HepG2 (cell line): ENCODE results near the gene DROSHA.

ENCODE experiments used
- POLR2A ChIP-seq, 2 experiments: IDR thresholded peaks; 2 replicates each; pipeline ENCODE4 v1.6.1; 2011; ENCODE audit warnings: low read depth in 2 of 2, low read length in 2 of 2, mild to moderate bottlenecking in 1 of 2, moderate library complexity in 1 of 2; ENCODE audit not compliant: insufficient read depth in 1 of 2
- RFX1 ChIP-seq: fragments of 450-650 bp; IDR thresholded peaks from 2 replicates; pipeline ENCODE4 v1.6.1; 2017
- ZKSCAN1 ChIP-seq: fragments of 150-350 bp; IDR thresholded peaks from 2 replicates; pipeline ENCODE4 v1.6.1; 2014; ENCODE audit warnings: low read length
- ZNF24 ChIP-seq: fragments of 450-650 bp; IDR thresholded peaks from 2 replicates; pipeline ENCODE4 v1.6.1; 2017; ENCODE audit warnings: antibody characterized with exemption, mild to moderate bottlenecking
- ZNF589 ChIP-seq: sonication (generic); formaldehyde crosslinking; conservative IDR thresholded peaks from 2 replicates; pipeline ENCODE4 v1.8.0; 2022; ENCODE audit warnings: mild to moderate bottlenecking, moderate library complexity, missing genetic modification reagents
- ZNF747 ChIP-seq: sonication (generic); formaldehyde crosslinking; IDR thresholded peaks from 2 replicates; pipeline ENCODE4 v1.8.1; 2023; ENCODE audit warnings: missing genetic modification reagents, mild to moderate bottlenecking, borderline replicate concordance
- TF ChIP-seq, protein P1 (sequence below): sonication (generic); formaldehyde crosslinking; IDR thresholded peaks from 2 replicates; pipeline ENCODE4 v1.5.0; 2020; ENCODE audit warnings: mild to moderate bottlenecking, missing genetic modification reagents, moderate library complexity
- TF ChIP-seq, protein P2 (sequence below): sonication (generic); formaldehyde crosslinking; IDR thresholded peaks from 2 replicates; pipeline ENCODE4 v1.8.0; 2022; ENCODE audit warnings: missing genetic modification reagents, mild to moderate bottlenecking, inconsistent platforms, borderline replicate concordance
- TF ChIP-seq, protein P3 (sequence below): sonication (generic); formaldehyde crosslinking; IDR thresholded peaks from 2 replicates; pipeline ENCODE4 v1.8.1; 2022; ENCODE audit warnings: mild to moderate bottlenecking, missing genetic modification reagents

DNA sequence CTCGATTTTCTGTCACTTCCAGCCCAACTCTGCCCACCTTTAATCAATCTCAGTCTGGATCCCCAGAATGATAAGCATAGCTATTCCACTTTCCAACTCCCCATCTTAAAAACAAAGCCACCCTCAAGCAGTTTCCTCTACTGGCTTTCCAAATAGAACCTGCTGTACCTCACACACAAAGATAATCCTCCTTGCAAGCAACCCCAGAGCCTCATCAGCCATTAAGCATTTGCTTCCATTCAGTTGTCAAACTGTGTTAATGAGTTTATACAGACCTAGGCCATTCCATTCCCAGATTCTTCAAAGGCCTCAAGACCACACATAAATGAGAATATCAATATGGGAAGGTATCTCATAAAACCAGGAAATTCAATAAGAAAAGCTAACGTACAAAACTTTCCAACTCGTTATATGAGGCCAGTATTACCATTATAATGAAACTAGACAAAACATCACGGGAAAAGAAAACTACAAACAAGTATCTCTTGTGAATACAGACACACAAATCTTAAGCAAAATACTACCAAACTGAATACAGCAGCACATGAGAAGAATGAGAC is 86.8 kb downstream of the DROSHA start:
- TF ChIP-seq ZKSCAN1 (no peak), ZNF24 (no peak), POLR2A (IDR thresholded peaks at IDR 0.05; ENCODE audit: insufficient read depth in 1 of 2, low read depth in 2 of 2, low read length in 2 of 2) (no peak), ZNF747 (no peak), RFX1 (no peak), ZNF589 (CRISPR knock-in tag) (no peak)
- TF ChIP-seq, protein P1, sequence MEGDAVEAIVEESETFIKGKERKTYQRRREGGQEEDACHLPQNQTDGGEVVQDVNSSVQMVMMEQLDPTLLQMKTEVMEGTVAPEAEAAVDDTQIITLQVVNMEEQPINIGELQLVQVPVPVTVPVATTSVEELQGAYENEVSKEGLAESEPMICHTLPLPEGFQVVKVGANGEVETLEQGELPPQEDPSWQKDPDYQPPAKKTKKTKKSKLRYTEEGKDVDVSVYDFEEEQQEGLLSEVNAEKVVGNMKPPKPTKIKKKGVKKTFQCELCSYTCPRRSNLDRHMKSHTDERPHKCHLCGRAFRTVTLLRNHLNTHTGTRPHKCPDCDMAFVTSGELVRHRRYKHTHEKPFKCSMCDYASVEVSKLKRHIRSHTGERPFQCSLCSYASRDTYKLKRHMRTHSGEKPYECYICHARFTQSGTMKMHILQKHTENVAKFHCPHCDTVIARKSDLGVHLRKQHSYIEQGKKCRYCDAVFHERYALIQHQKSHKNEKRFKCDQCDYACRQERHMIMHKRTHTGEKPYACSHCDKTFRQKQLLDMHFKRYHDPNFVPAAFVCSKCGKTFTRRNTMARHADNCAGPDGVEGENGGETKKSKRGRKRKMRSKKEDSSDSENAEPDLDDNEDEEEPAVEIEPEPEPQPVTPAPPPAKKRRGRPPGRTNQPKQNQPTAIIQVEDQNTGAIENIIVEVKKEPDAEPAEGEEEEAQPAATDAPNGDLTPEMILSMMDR (CRISPR knock-in tag): no peak
- TF ChIP-seq, protein P2, sequence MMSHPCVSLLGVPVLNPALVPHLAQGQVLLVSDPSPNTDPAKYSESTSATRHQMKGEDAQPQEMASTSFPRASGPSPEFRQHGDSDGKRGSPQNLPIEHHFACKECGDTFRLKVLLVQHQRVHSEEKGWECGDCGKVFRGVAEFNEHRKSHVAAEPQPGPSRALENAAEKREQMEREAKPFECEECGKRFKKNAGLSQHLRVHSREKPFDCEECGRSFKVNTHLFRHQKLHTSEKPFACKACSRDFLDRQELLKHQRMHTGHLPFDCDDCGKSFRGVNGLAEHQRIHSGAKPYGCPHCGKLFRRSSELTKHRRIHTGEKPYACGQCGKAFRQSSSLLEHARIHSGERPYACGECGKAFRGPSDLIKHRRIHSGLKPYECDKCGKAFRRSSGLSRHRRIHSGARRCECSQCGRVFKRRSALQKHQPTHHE (CRISPR knock-in tag): no peak
- TF ChIP-seq, protein P3, sequence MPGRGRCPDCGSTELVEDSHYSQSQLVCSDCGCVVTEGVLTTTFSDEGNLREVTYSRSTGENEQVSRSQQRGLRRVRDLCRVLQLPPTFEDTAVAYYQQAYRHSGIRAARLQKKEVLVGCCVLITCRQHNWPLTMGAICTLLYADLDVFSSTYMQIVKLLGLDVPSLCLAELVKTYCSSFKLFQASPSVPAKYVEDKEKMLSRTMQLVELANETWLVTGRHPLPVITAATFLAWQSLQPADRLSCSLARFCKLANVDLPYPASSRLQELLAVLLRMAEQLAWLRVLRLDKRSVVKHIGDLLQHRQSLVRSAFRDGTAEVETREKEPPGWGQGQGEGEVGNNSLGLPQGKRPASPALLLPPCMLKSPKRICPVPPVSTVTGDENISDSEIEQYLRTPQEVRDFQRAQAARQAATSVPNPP (CRISPR knock-in tag): no peak
